ENCODE results near the gene C4orf50. TPM values are rescaled to one million over a fixed set of nuclear protein-coding genes. Genes with fewer than 3 reads are reported as not detected.

C4orf50 gene
- total and polyA plus RNA-seq, 2 donors (not counting 1 experiment from before 2014, with no cell fraction given) = 0.02 TPM; not detected in 1

GRCh38 chr4:5933996-5934831 lies 84.0 kb downstream of the C4orf50 start:
- no peak for ATAC-seq (ENCODE audit: low read depth)
- Histone ChIP-seq H3K36me3 (replicated peaks in 1 of 2; ENCODE audit: control extremely low read depth in 1 of 2, control insufficient read depth in 1 of 2, extremely low read depth in 1 of 2, insufficient read depth in 2 of 2, low read length in 1 of 2) (no peaks in the 10 kb centered on the region), H3K27me3 (replicated peaks in 1 of 4; ENCODE audit: control extremely low read depth in 1 of 4, control insufficient read depth in 3 of 4, insufficient read depth in 4 of 4, low read length in 3 of 4) (no peaks in the 10 kb centered on the region), H3K9me3 (ENCODE audit: control extremely low read depth in 1 of 3, control insufficient read depth in 2 of 3, insufficient read depth in 1 of 3, low read length in 2 of 3) (peaks cover 0 to 3% (median 0%) of the 10 kb centered on the region in 3 donors), H3K9ac (ENCODE audit: low read length) (no peak overlapping the region), H3K27ac (ENCODE audit: low read length in 2 of 2) (no peak overlapping the region), H3K4me2 (replicated peaks; ENCODE audit: low read depth, low read length, poor library complexity, severe bottlenecking) (no peak overlapping the region), H4K20me1 (ENCODE audit: control insufficient read depth, insufficient read depth, low read length, poor library complexity, severe bottlenecking) (no peaks in the 10 kb centered on the region), H3K4me1 (ENCODE audit: control insufficient read depth in 2 of 2, insufficient read depth in 2 of 2, low read length in 2 of 2) (no peaks in the 10 kb centered on the region), H3K79me2 (ENCODE audit: control insufficient read depth, insufficient read depth, low read length) (no peaks in the 10 kb centered on the region), H2AFZ (ENCODE audit: insufficient read depth, low read depth, low read length, poor library complexity, severe bottlenecking) (no peak overlapping the region), H3K4me3 (ENCODE audit: control extremely low read depth in 1 of 5, extremely low read depth in 1 of 5, insufficient read depth in 1 of 5, low read depth in 2 of 5, low read length in 4 of 5) (no peak overlapping the region)
- ChIA-PET CTCF (no interaction called here), POLR2A (no interaction called here)
- 67% methylated on average over 7 of the region's 16 CpGs for WGBS (ENCODE audit: insufficient coverage)
- Mint-ChIP-seq H3K27me3 (peaks cover 17% of the 10 kb centered on the region), H3K4me1 (no peaks in the 10 kb centered on the region), H3K27ac (no peak overlapping the region), H3K9me3 (ENCODE audit: insufficient read depth) (no peaks in the 10 kb centered on the region), H3K4me3 (no peak overlapping the region)
- intact Hi-C loops (cut with micrococcal nuclease) = no loop called here
- TF ChIP-seq CTCF (IDR thresholded peaks at IDR 0.05) (no peak), EZH2 (IDR thresholded peaks at IDR 0.05; ENCODE audit: borderline replicate concordance, insufficient read depth, low read depth, low read length, poor library complexity, severe bottlenecking) (no peak)
- no peak for DNase-seq

- no peak overlapping the region for H3K27ac Mint-ChIP-seq
- H3K27me3 ChIP-seq (replicated peaks in 1 of 4; ENCODE audit: control extremely low read depth in 1 of 4, control insufficient read depth in 3 of 4, insufficient read depth in 4 of 4, low read length in 3 of 4) = no peaks in the 10 kb centered on the region
- H3K4me3 Mint-ChIP-seq = no peak overlapping the region
- H2AFZ ChIP-seq (ENCODE audit: insufficient read depth, low read depth, low read length, poor library complexity, severe bottlenecking) = no peak overlapping the region
- H3K79me2 ChIP-seq (ENCODE audit: control insufficient read depth, insufficient read depth, low read length) = no peaks in the 10 kb centered on the region
- H3K27ac ChIP-seq (ENCODE audit: low read length in 2 of 2) = no peak overlapping the region
- no peak overlapping the region for H3K4me2 ChIP-seq (replicated peaks; ENCODE audit: low read depth, low read length, poor library complexity, severe bottlenecking)
- DNase-seq = no peak
- H3K4me3 ChIP-seq (ENCODE audit: control extremely low read depth in 1 of 5, extremely low read depth in 1 of 5, insufficient read depth in 1 of 5, low read depth in 2 of 5, low read length in 4 of 5) = no peak overlapping the region
- CTCF ChIA-PET = no interaction called here
- H3K27me3 Mint-ChIP-seq = peaks cover 17% of the 10 kb centered on the region
- H3K4me1 Mint-ChIP-seq = no peaks in the 10 kb centered on the region
- no peak for ATAC-seq (ENCODE audit: low read depth)
- H4K20me1 ChIP-seq (ENCODE audit: control insufficient read depth, insufficient read depth, low read length, poor library complexity, severe bottlenecking) = no peaks in the 10 kb centered on the region
- peaks cover 0 to 3% (median 0%) of the 10 kb centered on the region in 3 donors for H3K9me3 ChIP-seq (ENCODE audit: control extremely low read depth in 1 of 3, control insufficient read depth in 2 of 3, insufficient read depth in 1 of 3, low read length in 2 of 3)
- POLR2A ChIA-PET = no interaction called here
- 86% methylated on average over 2 of the region's 4 CpGs for WGBS (ENCODE audit: insufficient coverage)
- TF ChIP-seq EZH2 (IDR thresholded peaks at IDR 0.05; ENCODE audit: borderline replicate concordance, insufficient read depth, low read depth, low read length, poor library complexity, severe bottlenecking) (no peak), CTCF (IDR thresholded peaks at IDR 0.05) (no peak)
- no peak overlapping the region for H3K9ac ChIP-seq (ENCODE audit: low read length)
- intact Hi-C loops (cut with micrococcal nuclease) = no loop called here
- H3K4me1 ChIP-seq (ENCODE audit: control insufficient read depth in 2 of 2, insufficient read depth in 2 of 2, low read length in 2 of 2) = no peaks in the 10 kb centered on the region
- no peaks in the 10 kb centered on the region for H3K9me3 Mint-ChIP-seq (ENCODE audit: insufficient read depth)
- no peaks in the 10 kb centered on the region for H3K36me3 ChIP-seq (replicated peaks in 1 of 2; ENCODE audit: control extremely low read depth in 1 of 2, control insufficient read depth in 1 of 2, extremely low read depth in 1 of 2, insufficient read depth in 2 of 2, low read length in 1 of 2)
These were observed 85.1 kb downstream of the C4orf50 start for GRCh38 chr4:5933116-5933515.
